ENCODE data around the gene TRPV3.

GRCh38 chr17:3603870-3604259 lies 46.3 kb upstream of the TRPV3 start:
- TF ChIP-seq CTCF (IDR thresholded peaks at IDR 0.05 in 8 of 11, conservative IDR thresholded peaks at IDR 0.05 in 3 of 11) (no peak), POLR2A (IDR thresholded peaks at IDR 0.05) (no peak), POLR2AphosphoS5 (IDR thresholded peaks at IDR 0.05) (no peak)
